ENCODE results near the gene KAT7. TPM values are rescaled to one million over a fixed set of nuclear protein-coding genes. Genes with fewer than 3 reads are reported as not detected.

KAT7 gene
- total and polyA plus RNA-seq, 2 of the 8 experiments (the other 6 are each of a cell fraction or from before 2014, with no cell fraction given) = 90.9 to 139 TPM

DNA sequence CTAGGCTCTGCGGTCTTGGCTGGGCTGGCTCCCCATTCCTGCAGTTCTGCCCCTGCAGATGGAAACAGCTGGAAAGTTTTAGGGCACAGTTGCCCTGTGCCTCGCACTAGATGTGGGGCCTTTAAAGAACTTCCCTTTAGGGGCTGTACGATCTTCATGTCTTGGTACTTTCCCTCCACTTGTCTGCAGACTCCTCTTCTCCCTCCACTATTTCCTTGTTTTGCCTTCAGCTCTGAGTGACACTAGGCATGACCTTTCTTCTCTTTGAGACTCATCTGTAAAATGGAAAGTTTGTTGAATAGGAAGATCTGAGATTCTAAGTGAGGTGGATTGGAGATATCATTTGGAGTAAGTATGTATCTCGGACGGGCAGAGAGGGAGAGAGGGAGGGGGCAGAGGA, 65.6 kb downstream of the KAT7 start (continued):
- TF ChIP-seq, protein P1, sequence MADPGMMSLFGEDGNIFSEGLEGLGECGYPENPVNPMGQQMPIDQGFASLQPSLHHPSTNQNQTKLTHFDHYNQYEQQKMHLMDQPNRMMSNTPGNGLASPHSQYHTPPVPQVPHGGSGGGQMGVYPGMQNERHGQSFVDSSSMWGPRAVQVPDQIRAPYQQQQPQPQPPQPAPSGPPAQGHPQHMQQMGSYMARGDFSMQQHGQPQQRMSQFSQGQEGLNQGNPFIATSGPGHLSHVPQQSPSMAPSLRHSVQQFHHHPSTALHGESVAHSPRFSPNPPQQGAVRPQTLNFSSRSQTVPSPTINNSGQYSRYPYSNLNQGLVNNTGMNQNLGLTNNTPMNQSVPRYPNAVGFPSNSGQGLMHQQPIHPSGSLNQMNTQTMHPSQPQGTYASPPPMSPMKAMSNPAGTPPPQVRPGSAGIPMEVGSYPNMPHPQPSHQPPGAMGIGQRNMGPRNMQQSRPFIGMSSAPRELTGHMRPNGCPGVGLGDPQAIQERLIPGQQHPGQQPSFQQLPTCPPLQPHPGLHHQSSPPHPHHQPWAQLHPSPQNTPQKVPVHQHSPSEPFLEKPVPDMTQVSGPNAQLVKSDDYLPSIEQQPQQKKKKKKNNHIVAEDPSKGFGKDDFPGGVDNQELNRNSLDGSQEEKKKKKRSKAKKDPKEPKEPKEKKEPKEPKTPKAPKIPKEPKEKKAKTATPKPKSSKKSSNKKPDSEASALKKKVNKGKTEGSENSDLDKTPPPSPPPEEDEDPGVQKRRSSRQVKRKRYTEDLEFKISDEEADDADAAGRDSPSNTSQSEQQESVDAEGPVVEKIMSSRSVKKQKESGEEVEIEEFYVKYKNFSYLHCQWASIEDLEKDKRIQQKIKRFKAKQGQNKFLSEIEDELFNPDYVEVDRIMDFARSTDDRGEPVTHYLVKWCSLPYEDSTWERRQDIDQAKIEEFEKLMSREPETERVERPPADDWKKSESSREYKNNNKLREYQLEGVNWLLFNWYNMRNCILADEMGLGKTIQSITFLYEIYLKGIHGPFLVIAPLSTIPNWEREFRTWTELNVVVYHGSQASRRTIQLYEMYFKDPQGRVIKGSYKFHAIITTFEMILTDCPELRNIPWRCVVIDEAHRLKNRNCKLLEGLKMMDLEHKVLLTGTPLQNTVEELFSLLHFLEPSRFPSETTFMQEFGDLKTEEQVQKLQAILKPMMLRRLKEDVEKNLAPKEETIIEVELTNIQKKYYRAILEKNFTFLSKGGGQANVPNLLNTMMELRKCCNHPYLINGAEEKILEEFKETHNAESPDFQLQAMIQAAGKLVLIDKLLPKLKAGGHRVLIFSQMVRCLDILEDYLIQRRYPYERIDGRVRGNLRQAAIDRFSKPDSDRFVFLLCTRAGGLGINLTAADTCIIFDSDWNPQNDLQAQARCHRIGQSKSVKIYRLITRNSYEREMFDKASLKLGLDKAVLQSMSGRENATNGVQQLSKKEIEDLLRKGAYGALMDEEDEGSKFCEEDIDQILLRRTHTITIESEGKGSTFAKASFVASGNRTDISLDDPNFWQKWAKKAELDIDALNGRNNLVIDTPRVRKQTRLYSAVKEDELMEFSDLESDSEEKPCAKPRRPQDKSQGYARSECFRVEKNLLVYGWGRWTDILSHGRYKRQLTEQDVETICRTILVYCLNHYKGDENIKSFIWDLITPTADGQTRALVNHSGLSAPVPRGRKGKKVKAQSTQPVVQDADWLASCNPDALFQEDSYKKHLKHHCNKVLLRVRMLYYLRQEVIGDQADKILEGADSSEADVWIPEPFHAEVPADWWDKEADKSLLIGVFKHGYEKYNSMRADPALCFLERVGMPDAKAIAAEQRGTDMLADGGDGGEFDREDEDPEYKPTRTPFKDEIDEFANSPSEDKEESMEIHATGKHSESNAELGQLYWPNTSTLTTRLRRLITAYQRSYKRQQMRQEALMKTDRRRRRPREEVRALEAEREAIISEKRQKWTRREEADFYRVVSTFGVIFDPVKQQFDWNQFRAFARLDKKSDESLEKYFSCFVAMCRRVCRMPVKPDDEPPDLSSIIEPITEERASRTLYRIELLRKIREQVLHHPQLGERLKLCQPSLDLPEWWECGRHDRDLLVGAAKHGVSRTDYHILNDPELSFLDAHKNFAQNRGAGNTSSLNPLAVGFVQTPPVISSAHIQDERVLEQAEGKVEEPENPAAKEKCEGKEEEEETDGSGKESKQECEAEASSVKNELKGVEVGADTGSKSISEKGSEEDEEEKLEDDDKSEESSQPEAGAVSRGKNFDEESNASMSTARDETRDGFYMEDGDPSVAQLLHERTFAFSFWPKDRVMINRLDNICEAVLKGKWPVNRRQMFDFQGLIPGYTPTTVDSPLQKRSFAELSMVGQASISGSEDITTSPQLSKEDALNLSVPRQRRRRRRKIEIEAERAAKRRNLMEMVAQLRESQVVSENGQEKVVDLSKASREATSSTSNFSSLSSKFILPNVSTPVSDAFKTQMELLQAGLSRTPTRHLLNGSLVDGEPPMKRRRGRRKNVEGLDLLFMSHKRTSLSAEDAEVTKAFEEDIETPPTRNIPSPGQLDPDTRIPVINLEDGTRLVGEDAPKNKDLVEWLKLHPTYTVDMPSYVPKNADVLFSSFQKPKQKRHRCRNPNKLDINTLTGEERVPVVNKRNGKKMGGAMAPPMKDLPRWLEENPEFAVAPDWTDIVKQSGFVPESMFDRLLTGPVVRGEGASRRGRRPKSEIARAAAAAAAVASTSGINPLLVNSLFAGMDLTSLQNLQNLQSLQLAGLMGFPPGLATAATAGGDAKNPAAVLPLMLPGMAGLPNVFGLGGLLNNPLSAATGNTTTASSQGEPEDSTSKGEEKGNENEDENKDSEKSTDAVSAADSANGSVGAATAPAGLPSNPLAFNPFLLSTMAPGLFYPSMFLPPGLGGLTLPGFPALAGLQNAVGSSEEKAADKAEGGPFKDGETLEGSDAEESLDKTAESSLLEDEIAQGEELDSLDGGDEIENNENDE (IDR thresholded peaks at IDR 0.05; ENCODE audit: insufficient replicate concordance, low read length) = no peak
- no peak for TF ChIP-seq CBX5 (IDR thresholded peaks at IDR 0.05; ENCODE audit: low read depth, low read length)

All from H1 (cell line).